ENCODE results near the gene PLA2G12B.
"Not testable (repeated sequence)": the region's sequence is repeated elsewhere in the genome, so short reads cannot be mapped to it uniquely, and the experiment has no call there.

Gene PLA2G12B

GRCh38 chr10:72932259-72933015, 22.2 kb downstream of the PLA2G12B start:
- no peak for FAIRE-seq

DNA sequence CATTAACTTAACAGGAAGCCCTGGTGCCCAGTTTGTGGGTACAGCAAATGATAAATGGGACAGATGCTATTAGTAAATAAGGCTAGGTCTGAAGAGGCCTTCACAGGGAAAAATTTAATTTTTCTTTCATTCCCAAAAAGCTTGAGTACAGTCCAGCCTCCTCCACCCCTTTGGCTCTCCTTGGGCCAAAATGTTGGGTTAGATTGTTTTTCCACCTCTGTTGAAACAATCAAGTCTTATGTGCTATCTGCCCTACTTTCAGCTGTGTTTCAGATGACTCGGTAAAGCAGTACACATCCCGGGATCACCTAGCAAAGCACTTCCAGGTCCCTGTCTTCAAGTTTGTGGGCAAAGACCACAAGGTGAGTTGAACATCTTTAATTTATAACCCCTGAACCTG, 24.3 kb downstream of the PLA2G12B start:
- no peak for FAIRE-seq

- no peak for FAIRE-seq
Measured at GRCh38 chr10:72928798-72929197, 25.8 kb downstream of the PLA2G12B start.

GRCh38 chr10:72927485-72927884, 27.1 kb downstream of the PLA2G12B start:
- no peak for FAIRE-seq

DNA sequence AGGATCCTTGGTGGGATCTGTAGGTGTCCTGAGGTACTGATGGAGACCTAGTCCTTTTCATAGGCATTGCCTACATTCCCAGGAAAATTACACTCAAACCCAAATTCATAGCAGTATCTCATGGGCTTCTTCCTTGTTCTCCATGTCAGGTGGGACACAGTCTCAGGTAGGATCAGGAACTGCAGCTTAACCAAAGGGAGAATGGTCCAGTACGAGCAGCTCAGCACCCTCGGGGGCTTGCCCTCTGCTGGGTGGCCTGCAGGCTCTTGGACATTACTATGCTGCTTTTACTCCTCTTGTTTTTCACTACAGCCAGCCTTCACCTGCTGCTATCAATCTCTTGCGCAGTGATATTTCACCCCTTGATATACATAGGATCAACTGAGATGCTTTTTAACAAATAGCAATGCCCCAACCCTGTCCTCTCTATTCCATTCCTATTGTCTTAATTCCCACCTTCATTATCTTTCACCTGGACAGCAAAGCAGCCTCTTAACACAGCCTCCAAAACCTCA, 28.6 kb downstream of the PLA2G12B start:
- FAIRE-seq = no peak

- no peak for FAIRE-seq
Measured at GRCh38 chr10:72924351-72924750, 30.3 kb downstream of the PLA2G12B start.

- not testable (repeated sequence) for FAIRE-seq
Measured at GRCh38 chr10:72921147-72921683, 33.4 kb downstream of the PLA2G12B start.

GRCh38 chr10:72918352-72918751, 36.3 kb downstream of the PLA2G12B start:
- no peak for FAIRE-seq

DNA sequence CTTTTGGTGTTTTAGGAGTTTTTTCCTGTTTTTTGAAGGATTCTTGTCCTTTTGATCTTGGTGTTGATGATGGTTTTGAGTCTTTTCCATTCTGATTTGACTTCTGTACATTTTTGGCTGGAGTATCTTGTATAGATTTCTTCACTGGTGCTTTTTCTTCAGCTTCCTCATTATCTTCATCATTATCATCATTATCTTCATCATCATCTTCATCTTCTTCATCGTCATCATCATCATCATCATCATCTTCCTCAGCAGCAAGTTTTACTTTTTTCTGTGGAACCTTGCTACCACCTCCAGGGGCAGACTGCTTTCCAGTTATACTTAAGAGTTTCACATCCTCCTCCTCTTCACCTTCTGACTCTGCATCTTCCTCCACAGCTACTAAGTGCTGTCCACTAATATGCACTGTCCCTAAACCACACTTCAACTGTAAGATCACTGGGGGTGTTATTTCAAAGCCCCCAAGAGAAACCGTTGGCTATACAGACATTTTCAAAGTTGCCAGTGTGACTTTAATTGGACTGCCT, 36.7 kb downstream of the PLA2G12B start:
- not testable (repeated sequence) for FAIRE-seq

- not testable (repeated sequence) for FAIRE-seq
Measured at GRCh38 chr10:72917201-72917600, 37.4 kb downstream of the PLA2G12B start.

DNA sequence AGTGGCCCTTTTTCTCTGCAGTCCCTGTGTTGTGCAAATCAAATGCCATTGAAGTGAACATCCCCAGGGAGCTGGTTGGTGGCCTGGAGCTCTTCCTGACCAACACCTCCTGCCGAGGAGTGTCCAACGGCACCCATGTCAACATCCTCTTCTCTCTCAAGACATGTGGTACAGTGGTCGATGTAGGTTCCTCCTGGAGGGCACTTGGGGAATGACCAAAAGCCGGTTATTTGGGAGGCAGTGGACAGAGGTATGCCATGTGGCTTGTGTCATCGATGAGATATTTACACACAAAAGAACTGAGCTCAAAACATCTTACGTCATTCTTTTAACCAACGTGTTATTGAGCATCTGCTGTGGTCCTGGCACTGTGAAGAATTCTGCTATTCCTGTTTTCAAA, 41.3 kb downstream of the PLA2G12B start:
- FAIRE-seq = no peak

GRCh38 chr10:72912736-72913135, 41.9 kb downstream of the PLA2G12B start:
- FAIRE-seq = no peak

DNA sequence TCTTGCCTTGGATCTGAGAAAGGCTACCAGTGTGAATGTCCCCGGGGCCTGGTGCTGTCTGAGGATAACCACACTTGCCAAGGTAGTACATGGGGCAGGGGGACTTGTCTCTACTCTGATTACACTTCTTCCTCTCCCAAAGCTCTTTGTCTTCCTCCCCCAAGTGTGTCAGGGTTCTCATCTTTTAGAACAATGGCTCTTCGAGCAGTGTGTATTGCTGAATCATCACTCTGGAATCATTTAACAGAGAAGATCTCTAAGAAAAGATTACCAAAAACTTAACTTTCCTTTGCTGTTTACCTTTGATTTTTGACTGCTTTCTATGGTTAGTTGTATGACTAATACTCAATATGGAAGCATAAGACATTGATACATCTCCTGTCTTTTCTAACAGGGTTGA, 42.8 kb downstream of the PLA2G12B start:
- FAIRE-seq = no peak

DNA sequence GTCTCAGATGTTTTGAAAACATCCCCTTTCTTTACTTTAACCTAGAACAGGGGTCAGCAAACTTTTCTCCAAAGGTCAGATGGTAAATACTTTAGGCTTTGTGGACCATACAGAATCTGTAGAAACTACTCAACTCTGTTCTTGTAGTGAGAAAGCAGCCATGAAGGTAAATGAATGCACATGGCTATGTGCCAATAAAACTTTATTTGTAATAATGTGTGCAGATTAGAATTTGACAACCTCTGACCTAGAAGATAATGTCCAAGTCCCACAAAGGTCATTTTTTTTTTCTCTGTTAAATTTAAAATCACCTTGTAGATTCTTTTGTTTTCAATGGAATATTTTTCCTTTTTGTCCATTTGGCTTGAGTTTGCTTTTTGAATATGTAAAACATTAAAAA, 43.9 kb downstream of the PLA2G12B start:
- no peak for FAIRE-seq

- no peak for FAIRE-seq
Measured at GRCh38 chr10:72906446-72906845, 48.2 kb downstream of the PLA2G12B start.

GRCh38 chr10:72904806-72905205, 49.8 kb downstream of the PLA2G12B start:
- no peak for FAIRE-seq

GRCh38 chr10:72903941-72904446, 50.6 kb downstream of the PLA2G12B start:
- FAIRE-seq = not testable (repeated sequence)

DNA sequence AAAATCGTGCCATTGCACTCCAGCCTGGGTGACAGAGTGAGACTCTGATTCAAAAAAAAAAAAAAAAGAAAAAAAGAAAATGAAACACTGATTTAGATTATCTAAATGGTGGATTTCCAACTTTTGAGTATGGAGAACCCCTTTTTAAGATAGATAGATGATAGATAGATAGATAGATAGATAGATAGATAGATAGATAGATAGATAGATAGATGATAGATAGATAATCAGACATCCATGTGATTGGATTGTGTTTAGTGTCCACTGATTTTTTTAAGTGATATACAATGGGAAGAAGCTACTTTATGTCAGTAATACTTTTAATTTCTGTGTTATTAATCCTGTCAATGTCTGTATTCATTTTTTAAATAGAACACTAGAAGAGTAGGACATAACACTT, 55.1 kb downstream of the PLA2G12B start:
- FAIRE-seq = no peak

DNA sequence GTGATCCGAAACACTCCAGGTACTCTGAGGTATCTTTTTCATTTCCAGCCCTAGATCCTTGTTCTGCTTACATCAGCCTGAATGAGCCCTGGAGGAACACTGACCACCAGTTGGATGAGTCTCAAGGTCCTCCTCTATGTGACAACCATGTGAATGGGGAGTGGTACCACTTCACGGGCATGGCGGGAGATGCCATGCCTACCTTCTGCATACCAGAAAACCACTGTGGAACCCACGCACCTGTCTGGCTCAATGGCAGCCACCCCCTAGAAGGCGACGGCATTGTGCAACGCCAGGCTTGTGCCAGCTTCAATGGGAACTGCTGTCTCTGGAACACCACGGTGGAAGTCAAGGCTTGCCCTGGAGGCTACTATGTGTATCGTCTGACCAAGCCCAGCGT, 56.0 kb downstream of the PLA2G12B start:
- no peak for FAIRE-seq

- no peak for FAIRE-seq
Measured at GRCh38 chr10:72895236-72895850, 59.3 kb downstream of the PLA2G12B start.

DNA sequence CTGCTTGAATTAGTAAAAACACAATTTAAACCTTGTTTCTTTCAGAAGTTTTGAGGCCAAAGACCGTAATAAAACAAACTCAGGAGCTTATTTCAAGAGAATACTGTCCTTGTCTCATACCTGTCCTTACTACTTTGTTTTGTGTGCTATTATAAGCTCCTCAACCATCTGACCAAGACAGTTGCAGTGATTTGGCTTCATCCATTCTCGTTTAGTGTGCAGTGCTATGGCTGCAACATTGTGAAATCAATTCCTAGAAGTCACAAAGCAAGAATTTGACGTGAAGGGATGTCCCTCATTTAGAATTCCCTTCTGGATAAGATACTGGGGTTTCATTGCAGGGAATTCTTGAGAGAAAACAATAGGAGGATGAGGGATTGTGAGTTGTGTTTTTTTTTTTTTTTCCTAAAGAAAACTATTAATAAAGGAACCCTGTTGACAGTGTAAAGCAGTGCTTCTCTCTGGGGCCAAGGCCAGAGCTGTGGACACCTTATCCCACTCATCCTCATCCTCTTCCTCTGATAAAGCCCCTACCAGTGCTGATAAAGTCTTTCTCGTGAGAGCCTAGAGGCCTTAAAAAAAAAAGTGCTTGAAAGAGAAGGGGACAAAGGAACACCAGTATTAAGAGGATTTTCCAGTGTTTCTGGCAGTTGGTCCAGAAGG, 61.3 kb downstream of the PLA2G12B start, which contains the start of gene OIT3:
TSS of gene OIT3 (plus strand) at position 604 of the 663 bp plus-strand sequence. CDS start 60 bp downstream, outside the sequence.
- FAIRE-seq = no peak

DNA sequence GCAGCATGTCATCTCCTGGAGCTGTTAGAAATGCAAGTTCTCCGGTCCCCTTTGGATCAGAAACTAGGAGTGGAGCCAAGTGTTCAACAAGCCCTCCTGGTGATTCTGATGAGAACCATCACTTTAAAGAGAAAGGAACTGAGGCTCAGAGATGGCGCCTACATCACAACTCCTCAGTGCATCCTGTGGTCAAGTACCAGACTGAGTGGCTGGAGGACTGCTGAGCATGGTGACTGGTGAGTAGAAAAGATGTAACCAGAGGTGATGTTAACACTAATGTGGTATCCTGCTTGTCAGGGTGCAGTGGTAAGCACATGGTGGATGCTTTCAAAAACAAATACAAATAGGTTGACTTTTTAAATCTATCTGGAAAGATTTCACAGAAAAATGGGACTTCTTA, 64.5 kb downstream of the PLA2G12B start:
- no peak for FAIRE-seq

GRCh38 chr10:72889391-72889831, 65.2 kb downstream of the PLA2G12B start:
- FAIRE-seq = no peak
